ENCODE data around the gene SH3BGR. TPM values are rescaled to one million over a fixed set of nuclear protein-coding genes. Genes with fewer than 3 reads are reported as not detected.

Gene SH3BGR
- total and polyA plus RNA-seq, 10 of the 15 experiments (the other 5 are each of a cell fraction or from before 2014, with no cell fraction given): 0.45 to 3.5 (median 1.7) TPM

- SMC1A ChIA-PET (ENCODE audit: uncharacterized antibody, unreplicated experiment): no interaction called here
- Histone ChIP-seq H3K36me3 (ENCODE audit: control insufficient read depth in 2 of 2, insufficient read depth in 2 of 2, low read length in 1 of 2) (no peaks in the 10 kb centered on the region), H3K4me3 (no peak overlapping the region), H3K4me1 (ENCODE audit: control insufficient read depth, insufficient read depth, low read length) (no peaks in the 10 kb centered on the region), H2AFZ (ENCODE audit: control insufficient read depth, low read depth, low read length) (no peak overlapping the region), H3K9me3 (replicated peaks; ENCODE audit: control insufficient read depth, insufficient read depth, low read length) (no peaks in the 10 kb centered on the region), H3K27ac (ENCODE audit: control insufficient read depth, insufficient read depth) (no peak overlapping the region), H3K27me3 (replicated peaks in 1 of 2; ENCODE audit: control insufficient read depth in 2 of 2, insufficient read depth in 2 of 2, low read length in 1 of 2) (no peaks in the 10 kb centered on the region), H3K4me2 (ENCODE audit: control insufficient read depth, insufficient read depth) (no peak overlapping the region), H3K79me2 (ENCODE audit: control insufficient read depth, insufficient read depth, low read length) (no peaks in the 10 kb centered on the region), H3K9ac (ENCODE audit: control insufficient read depth, insufficient read depth, low read length) (no peak overlapping the region), H4K20me1 (ENCODE audit: control insufficient read depth, insufficient read depth) (no peaks in the 10 kb centered on the region)
- POLR2A ChIA-PET: no interaction called here
- no peak for ATAC-seq
- RAD21 ChIA-PET (ENCODE audit: unreplicated experiment): no interaction called here
- intact Hi-C loops (cut with micrococcal nuclease; ENCODE audit: unreplicated experiment): no loop called here
- TF ChIP-seq NFYA (IDR thresholded peaks at IDR 0.05; ENCODE audit: borderline replicate concordance, low read depth, low read length): no peak
- no peak for TF ChIP-seq E4F1 (IDR thresholded peaks at IDR 0.05; ENCODE audit: borderline replicate concordance, partially characterized antibody)
- TF ChIP-seq, protein P1, sequence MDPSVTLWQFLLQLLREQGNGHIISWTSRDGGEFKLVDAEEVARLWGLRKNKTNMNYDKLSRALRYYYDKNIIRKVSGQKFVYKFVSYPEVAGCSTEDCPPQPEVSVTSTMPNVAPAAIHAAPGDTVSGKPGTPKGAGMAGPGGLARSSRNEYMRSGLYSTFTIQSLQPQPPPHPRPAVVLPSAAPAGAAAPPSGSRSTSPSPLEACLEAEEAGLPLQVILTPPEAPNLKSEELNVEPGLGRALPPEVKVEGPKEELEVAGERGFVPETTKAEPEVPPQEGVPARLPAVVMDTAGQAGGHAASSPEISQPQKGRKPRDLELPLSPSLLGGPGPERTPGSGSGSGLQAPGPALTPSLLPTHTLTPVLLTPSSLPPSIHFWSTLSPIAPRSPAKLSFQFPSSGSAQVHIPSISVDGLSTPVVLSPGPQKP (IDR thresholded peaks at IDR 0.05; ENCODE audit: low read depth, low read length): no peak
- no peak for TF ChIP-seq ZBED1 (IDR thresholded peaks at IDR 0.05; ENCODE audit: borderline replicate concordance)
- no peak for TF ChIP-seq IRF4 (IDR thresholded peaks at IDR 0.05; ENCODE audit: low read depth, low read length)
- no peak for FAIRE-seq
- CTCF ChIA-PET: no interaction called here
- BruUV-seq (replicated peaks): no TSS peak
- DNase-seq (ENCODE audit: low read depth, low spot score): no peak
- WGBS (ENCODE audit: insufficient coverage, insufficient replicate concordance, low lambda C conversion rate, missing lambda C conversion rate): 0% methylated on average over 3 of the region's 3 CpGs
- in situ Hi-C loops (cut with MboI): no loop called here
These were observed 107.7 kb downstream of the SH3BGR start for GRCh38 chr21:39559511-39559910.
